ES-I3 (cell line): ENCODE results near the gene RPL19.

ENCODE experiments used
- H3K36me3 ChIP-seq: 2 replicates; pipeline ENCODE4 v1.6.1; 2013; ENCODE audit warnings: mild to moderate bottlenecking, low read length, control low read depth, moderate library complexity; ENCODE audit not compliant: insufficient read depth
- H3K4me1 ChIP-seq: 2 replicates; pipeline ENCODE4 v1.6.1; 2013; ENCODE audit warnings: mild to moderate bottlenecking, control low read depth, low read length; ENCODE audit not compliant: insufficient read depth
- H3K9ac ChIP-seq: 2 replicates; pipeline ENCODE4 v1.6.1; 2013; ENCODE audit warnings: low read depth, mild to moderate bottlenecking, low read length, moderate library complexity
- H3K9me3 ChIP-seq: 2 replicates; pipeline ENCODE4 v1.6.1; 2013; ENCODE audit warnings: mild to moderate bottlenecking, low read length, moderate library complexity; ENCODE audit not compliant: control insufficient read depth, insufficient read depth

The RPL19 gene

GRCh38 chr17:39218906-39219305, 18.8 kb downstream of the RPL19 start:
- Histone ChIP-seq H3K9me3 (no peaks in the 10 kb centered on the region), H3K36me3 (no peaks in the 10 kb centered on the region), H3K9ac (no peak overlapping the region), H3K4me1 (peaks cover 10% of the 10 kb centered on the region)

- H3K9ac ChIP-seq = no peak overlapping the region
- no peaks in the 10 kb centered on the region for H3K36me3 ChIP-seq
- peaks cover 9% of the 10 kb centered on the region for H3K4me1 ChIP-seq
- H3K9me3 ChIP-seq = no peaks in the 10 kb centered on the region
Measured at GRCh38 chr17:39219647-39220154, 19.6 kb downstream of the RPL19 start.

- no peaks in the 10 kb centered on the region for H3K36me3 ChIP-seq
- peaks cover 12% of the 10 kb centered on the region for H3K4me1 ChIP-seq
- H3K9me3 ChIP-seq = no peaks in the 10 kb centered on the region
- no peak overlapping the region for H3K9ac ChIP-seq
Measured at GRCh38 chr17:39221572-39221971, 21.5 kb downstream of the RPL19 start.

GRCh38 chr17:39222151-39222550, 22.1 kb downstream of the RPL19 start:
- H3K36me3 ChIP-seq = no peaks in the 10 kb centered on the region
- peaks cover 12% of the 10 kb centered on the region for H3K4me1 ChIP-seq
- no peaks in the 10 kb centered on the region for H3K9me3 ChIP-seq
- no peak overlapping the region for H3K9ac ChIP-seq

GRCh38 chr17:39222866-39223834, 23.1 kb downstream of the RPL19 start:
- H3K36me3 ChIP-seq = no peaks in the 10 kb centered on the region
- peaks cover 12% of the 10 kb centered on the region for H3K4me1 ChIP-seq

GRCh38 chr17:39223907-39224777, 24.1 kb downstream of the RPL19 start:
- no peaks in the 10 kb centered on the region for H3K9me3 ChIP-seq
- peak overlapping the region; percentile 60; the same call in 1 of the 2 replicates for H3K9ac ChIP-seq
- peaks cover 15% of the 10 kb centered on the region for H3K4me1 ChIP-seq

More at GRCh38 chr17:39222866-39223834, 23.1 kb downstream of the RPL19 start:
- no peak overlapping the region for H3K9ac ChIP-seq
- H3K9me3 ChIP-seq = no peaks in the 10 kb centered on the region

GRCh38 chr17:39224778-39225307, 24.8 kb downstream of the RPL19 start:
- H3K4me1 ChIP-seq = peaks cover 22% of the 10 kb centered on the region
- H3K36me3 ChIP-seq = no peaks in the 10 kb centered on the region
- peak overlapping the region; percentile 60; the same call in 1 of the 2 replicates for H3K9ac ChIP-seq
- H3K9me3 ChIP-seq = no peaks in the 10 kb centered on the region

More at GRCh38 chr17:39223907-39224777, 24.1 kb downstream of the RPL19 start:
- no peaks in the 10 kb centered on the region for H3K36me3 ChIP-seq

GRCh38 chr17:39225308-39225958, 25.4 kb downstream of the RPL19 start, which contains the start of gene STAC2:
TSS of gene STAC2 (minus strand) at chr17:39225945. CDS start at chr17:39225502, 443 bp downstream.
- no peaks in the 10 kb centered on the region for H3K36me3 ChIP-seq

GRCh38 chr17:39225959-39226683, 26.0 kb downstream of the RPL19 start:
- Histone ChIP-seq H3K9me3 (no peaks in the 10 kb centered on the region), H3K4me1 (peaks cover 22% of the 10 kb centered on the region), H3K36me3 (no peaks in the 10 kb centered on the region), H3K9ac (peak overlapping the region; percentile 22; the same call in 1 of the 2 replicates)

More at GRCh38 chr17:39225308-39225958, 25.4 kb downstream of the RPL19 start, which contains the start of gene STAC2:
- peak within 1 kb of the TSS; percentile 60; the same call in 1 of the 2 replicates for H3K9ac ChIP-seq
- no peaks in the 10 kb centered on the region for H3K9me3 ChIP-seq
- peaks cover 22% of the 10 kb centered on the region for H3K4me1 ChIP-seq

- H3K4me1 ChIP-seq = peaks cover 33% of the 10 kb centered on the region
- H3K36me3 ChIP-seq = no peaks in the 10 kb centered on the region
Measured at GRCh38 chr17:39227364-39227919, 27.4 kb downstream of the RPL19 start.

GRCh38 chr17:39229274-39229913, 29.3 kb downstream of the RPL19 start:
- Histone ChIP-seq H3K9ac (no peak overlapping the region), H3K9me3 (no peaks in the 10 kb centered on the region), H3K36me3 (no peaks in the 10 kb centered on the region), H3K4me1 (peaks cover 24% of the 10 kb centered on the region)

More at GRCh38 chr17:39227364-39227919, 27.4 kb downstream of the RPL19 start:
- no peak overlapping the region for H3K9ac ChIP-seq
- no peaks in the 10 kb centered on the region for H3K9me3 ChIP-seq

GRCh38 chr17:39230361-39230760, 30.3 kb downstream of the RPL19 start:
- H3K9me3 ChIP-seq = no peaks in the 10 kb centered on the region
- H3K4me1 ChIP-seq = peaks cover 24% of the 10 kb centered on the region
- no peak overlapping the region for H3K9ac ChIP-seq
- no peaks in the 10 kb centered on the region for H3K36me3 ChIP-seq
